Measurements from ENCODE around the gene TEX35.

TEX35 gene

DNA sequence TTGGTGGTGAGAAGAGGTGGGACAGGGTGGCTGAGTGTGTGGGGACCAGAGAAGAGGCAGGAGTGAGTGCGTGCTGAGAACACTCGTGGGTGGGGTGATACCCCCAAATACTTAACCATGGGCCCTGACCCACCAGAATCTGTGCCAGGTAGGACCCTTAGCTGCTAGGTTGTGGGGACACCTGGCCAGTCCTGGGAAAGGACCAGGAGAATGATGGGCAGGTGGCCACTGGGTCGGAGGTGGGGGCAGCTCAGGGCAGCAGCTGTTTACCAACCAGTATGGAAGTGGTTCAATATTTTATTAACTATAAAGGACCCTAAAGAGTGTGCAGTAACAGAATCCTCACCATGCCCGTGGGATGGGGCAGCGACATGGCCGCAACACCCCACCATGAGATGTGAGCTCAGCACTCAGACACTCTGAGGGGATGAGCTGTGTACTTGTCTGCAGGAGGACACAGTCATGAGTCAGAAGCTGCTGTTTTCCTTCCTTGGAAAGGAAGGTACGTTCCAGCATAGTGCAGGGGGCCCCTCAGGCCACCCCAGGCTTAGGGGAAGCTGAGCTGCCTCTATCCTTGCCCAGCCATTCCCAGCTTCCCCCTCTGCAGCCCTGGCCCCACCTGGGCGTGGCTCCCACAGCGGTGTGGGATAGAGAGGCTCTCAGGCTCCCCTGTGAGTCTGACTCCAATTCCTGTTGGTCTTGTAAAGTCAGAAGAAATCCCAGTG lies 25.4 kb downstream of the TEX35 start:
- in situ Hi-C loops (cut with MboI; ENCODE audit: low sequenced_read_pairs): loop anchor here (10.0 to 25.0 kb wide), 3 partner anchors 476 to 1249 kb away; no protein-coding TSS in a partner anchor

DNA sequence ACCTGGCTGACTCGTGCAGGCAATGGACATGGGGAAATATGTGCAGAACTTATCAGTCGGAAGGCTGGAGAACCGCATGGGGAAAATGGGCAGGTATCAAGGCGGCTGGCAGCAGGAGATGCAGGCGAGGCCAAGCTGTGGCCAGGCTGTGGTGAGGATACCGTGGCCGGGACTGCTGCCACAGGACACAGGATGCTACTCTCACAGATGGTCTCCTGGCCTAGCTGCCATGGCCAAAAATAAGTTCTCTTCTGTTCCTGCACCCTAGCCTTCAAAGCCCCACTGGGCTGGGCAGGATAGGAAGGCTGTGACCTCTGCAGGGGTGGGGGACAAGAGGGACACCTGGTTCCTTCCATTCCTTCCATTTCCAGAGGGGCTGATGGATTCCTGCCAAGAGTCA lies 26.4 kb downstream of the TEX35 start:
- in situ Hi-C loops (cut with MboI; ENCODE audit: low sequenced_read_pairs): loop anchor here (10.0 to 25.0 kb wide), 3 partner anchors 476 to 1248 kb away; no protein-coding TSS in a partner anchor

- in situ Hi-C loops (cut with MboI; ENCODE audit: low sequenced_read_pairs): loop anchor here (10.0 to 25.0 kb wide), 2 partner anchors 225 to 1247 kb away; no protein-coding TSS in a partner anchor
Measured at GRCh38 chr1:178540204-178540603, 27.3 kb downstream of the TEX35 start.

GRCh38 chr1:178540646-178541045 lies 27.7 kb downstream of the TEX35 start:
- in situ Hi-C loops (cut with MboI; ENCODE audit: low sequenced_read_pairs): loop anchor here (10.0 to 25.0 kb wide), 2 partner anchors 224 to 1247 kb away; no protein-coding TSS in a partner anchor

GRCh38 chr1:178541379-178541778 lies 28.5 kb downstream of the TEX35 start:
- in situ Hi-C loops (cut with MboI; ENCODE audit: low sequenced_read_pairs): loop anchor here (10.0 to 25.0 kb wide), 2 partner anchors 223 to 1246 kb away; no protein-coding TSS in a partner anchor

DNA sequence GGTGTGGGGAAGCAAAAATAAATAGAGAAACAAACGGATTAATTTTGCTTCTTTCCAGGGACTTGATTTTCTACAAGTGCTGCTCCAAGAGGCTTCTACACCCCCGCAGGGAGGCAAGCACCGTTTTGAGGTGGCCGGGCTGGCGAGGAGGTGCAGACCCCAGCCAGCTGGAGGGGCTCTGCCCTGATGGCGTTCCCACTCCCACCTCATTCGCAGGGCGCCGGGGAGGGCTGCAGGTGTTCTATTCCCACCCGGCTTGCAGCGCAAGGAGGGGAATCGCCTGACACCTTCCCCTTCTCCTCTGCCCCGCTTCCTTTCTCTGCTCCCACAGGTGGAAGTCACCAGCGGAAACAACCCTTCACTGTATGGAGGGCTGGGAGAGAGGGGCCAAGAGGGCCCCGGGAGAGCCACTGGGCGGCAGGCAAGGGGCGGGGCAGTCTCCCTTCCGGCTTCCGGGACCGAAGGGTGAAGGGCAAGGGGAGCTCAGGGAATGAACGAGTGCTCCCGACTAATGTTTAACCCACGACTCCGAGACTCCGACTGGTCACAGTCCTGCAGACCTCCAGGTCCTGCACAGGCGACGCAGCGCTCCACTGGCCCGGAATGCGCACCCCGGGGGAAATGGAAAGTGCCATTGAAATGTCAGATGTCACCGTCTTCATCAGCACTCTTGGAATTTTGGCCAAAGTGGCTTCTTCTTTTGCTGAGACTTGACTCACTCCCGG lies 29.1 kb downstream of the TEX35 start:
- in situ Hi-C loops (cut with MboI; ENCODE audit: low sequenced_read_pairs): loop anchor here (10.0 to 25.0 kb wide), 2 partner anchors 223 to 1245 kb away; no protein-coding TSS in a partner anchor

GRCh38 chr1:178542554-178543289 lies 29.8 kb downstream of the TEX35 start:
- in situ Hi-C loops (cut with MboI; ENCODE audit: low sequenced_read_pairs): loop anchor here (10.0 to 25.0 kb wide), 2 partner anchors 222 to 1245 kb away; no protein-coding TSS in a partner anchor

GRCh38 chr1:178543290-178543607 lies 30.3 kb downstream of the TEX35 start:
- in situ Hi-C loops (cut with MboI; ENCODE audit: low sequenced_read_pairs): loop anchor here (10.0 to 25.0 kb wide), 2 partner anchors 222 to 1244 kb away; no protein-coding TSS in a partner anchor

DNA sequence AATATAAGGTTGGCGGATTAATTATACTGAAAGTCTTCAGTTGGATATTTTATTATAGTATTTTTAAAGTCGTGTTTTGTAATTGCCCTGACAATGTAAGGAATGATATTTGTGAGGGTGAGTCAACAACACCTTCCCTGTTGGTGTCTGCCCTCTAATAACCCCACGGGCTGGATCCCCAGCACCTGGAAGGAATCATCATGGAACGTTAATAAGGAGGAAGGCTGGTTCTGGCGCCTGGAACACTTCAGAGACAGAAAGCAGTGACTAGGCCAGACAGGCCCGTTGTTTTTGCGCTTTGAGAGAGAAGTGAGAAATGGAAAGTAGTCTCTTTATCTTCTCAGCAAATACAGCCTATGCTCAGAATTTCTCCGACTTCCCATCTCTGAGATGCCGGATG lies 31.6 kb downstream of the TEX35 start:
- in situ Hi-C loops (cut with MboI; ENCODE audit: low sequenced_read_pairs): loop anchor here (10.0 to 25.0 kb wide), 2 partner anchors 220 to 1243 kb away; no protein-coding TSS in a partner anchor

DNA sequence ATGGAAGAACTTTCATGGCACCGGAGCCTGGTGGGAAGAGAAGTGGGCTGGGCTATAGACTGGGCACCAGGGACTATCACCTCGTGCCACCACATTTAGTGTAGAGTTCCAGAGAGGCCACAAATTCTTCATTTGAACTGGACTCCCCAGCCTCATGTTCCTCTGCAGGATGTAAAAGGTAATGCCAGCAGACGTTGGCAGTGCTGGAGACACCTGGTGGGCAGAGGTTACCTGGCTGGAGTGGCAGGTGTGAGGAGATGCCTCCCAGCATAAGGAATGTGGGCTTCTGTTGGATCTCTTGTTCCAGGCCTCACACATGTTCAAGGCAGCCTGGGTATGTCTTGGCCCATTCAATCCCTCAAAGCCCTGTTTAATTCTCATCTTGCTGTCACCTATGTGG lies 35.2 kb downstream of the TEX35 start:
- in situ Hi-C loops (cut with MboI; ENCODE audit: low sequenced_read_pairs): loop anchor here (10.0 to 25.0 kb wide), 2 partner anchors 217 to 1239 kb away; no protein-coding TSS in a partner anchor

DNA sequence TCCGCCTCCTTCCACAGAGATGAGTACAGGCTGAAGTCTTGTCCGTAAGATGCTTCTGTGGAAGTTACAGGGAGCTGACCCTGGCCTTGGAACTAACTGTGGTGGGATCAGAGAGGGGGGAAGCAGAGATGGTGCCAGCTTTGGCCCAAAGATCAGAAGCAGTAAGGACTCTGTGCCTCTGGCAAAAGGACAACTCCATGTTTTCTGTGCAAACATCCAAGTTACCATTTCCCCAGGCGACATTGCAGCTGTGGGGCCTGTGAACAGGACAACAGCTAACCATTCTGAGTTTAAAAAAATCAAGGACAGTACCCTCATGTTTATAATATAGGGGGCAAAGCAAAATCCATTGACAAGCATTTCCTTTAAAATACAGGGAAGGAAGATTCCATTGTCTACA lies 38.4 kb downstream of the TEX35 start:
- in situ Hi-C loops (cut with MboI; ENCODE audit: low sequenced_read_pairs): loop anchor here (10.0 kb wide), 1 partner anchor 193 kb away; no protein-coding TSS in a partner anchor

- in situ Hi-C loops (cut with MboI; ENCODE audit: low sequenced_read_pairs): loop anchor here (10.0 kb wide), 1 partner anchor 193 kb away; no protein-coding TSS in a partner anchor
Measured at GRCh38 chr1:178551940-178552339, 39.0 kb downstream of the TEX35 start.

- in situ Hi-C loops (cut with MboI; ENCODE audit: low sequenced_read_pairs): loop anchor here (10.0 kb wide), 1 partner anchor 192 kb away; no protein-coding TSS in a partner anchor
Measured at GRCh38 chr1:178552856-178553255, 39.9 kb downstream of the TEX35 start.

- in situ Hi-C loops (cut with MboI; ENCODE audit: low sequenced_read_pairs): loop anchor here (10.0 kb wide), 1 partner anchor 190 kb away; no protein-coding TSS in a partner anchor
Measured at GRCh38 chr1:178554351-178554750, 41.4 kb downstream of the TEX35 start.

DNA sequence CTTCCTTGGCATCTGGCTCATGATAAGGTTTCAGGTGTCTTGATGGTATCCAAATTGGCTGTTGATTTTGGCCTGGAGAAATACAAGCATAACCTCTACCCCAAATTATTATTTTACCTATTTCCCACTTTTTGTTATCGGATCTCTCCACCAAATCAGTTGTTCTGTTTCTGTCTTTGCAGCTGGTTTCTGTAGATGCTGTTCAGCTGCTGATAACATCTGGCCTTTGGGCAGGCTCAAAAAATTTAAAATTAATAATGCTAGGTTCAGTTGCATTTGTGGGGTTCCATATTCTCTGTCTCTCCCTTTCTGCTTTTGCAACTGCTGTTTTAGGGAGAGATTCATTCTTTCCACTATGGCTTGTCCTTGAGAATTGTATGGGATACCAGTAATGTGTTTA lies 42.7 kb downstream of the TEX35 start:
- in situ Hi-C loops (cut with MboI; ENCODE audit: low sequenced_read_pairs): loop anchor here (10.0 kb wide), 1 partner anchor 189 kb away; no protein-coding TSS in a partner anchor

GRCh38 chr1:178558816-178559215 lies 45.9 kb downstream of the TEX35 start:
- in situ Hi-C loops (cut with MboI; ENCODE audit: low sequenced_read_pairs): loop anchor here (10.0 kb wide), 1 partner anchor 186 kb away; no protein-coding TSS in a partner anchor

DNA sequence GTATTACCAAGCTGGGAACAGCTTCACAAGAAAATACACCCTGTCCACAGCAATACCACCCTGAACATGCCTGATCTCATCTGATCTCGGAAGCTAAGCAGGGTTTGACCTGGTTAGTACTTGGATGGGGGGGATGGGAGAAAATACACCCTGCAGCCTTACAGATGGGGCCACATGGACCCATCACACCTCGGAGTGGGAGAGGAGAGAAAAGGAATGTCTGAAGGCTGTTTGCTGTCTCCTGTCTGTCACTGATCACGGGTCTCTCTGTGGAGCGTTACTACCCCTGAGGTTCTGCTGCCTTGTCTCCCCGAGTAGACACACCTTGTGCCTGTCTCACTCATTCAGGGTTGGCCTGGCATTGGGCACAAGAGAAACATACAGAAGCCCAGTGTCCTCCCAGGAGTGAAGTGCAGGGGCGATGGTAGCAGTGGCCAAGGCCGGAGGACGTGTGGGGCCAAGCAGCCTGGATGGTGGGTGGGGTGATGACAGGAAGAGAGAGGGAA lies 48.0 kb downstream of the TEX35 start:
- in situ Hi-C loops (cut with MboI; ENCODE audit: low sequenced_read_pairs): no loop called here

GRCh38 chr1:178563099-178563820 lies 50.4 kb downstream of the TEX35 start:
- in situ Hi-C loops (cut with MboI; ENCODE audit: low sequenced_read_pairs): no loop called here

- in situ Hi-C loops (cut with MboI; ENCODE audit: low sequenced_read_pairs): no loop called here
Measured at GRCh38 chr1:178564086-178564782, 51.3 kb downstream of the TEX35 start.
